C4-2B (cell line): ENCODE results near the gene ZNF808.

Experiments used
- ZFX ChIP-seq: fragments of 450-650 bp; IDR thresholded peaks from 2 replicates; pipeline ENCODE4 v1.6.1; 2017
- TF ChIP-seq, protein P1 (sequence below): fragments of 450-650 bp; conservative IDR thresholded peaks from 2 replicates; pipeline ENCODE4 v1.5.1; 2017; ENCODE audit warnings: mild to moderate bottlenecking

GRCh38 chr19:52524086-52524485, 3.4 kb upstream of the ZNF808 start:
- TF ChIP-seq, protein P1, sequence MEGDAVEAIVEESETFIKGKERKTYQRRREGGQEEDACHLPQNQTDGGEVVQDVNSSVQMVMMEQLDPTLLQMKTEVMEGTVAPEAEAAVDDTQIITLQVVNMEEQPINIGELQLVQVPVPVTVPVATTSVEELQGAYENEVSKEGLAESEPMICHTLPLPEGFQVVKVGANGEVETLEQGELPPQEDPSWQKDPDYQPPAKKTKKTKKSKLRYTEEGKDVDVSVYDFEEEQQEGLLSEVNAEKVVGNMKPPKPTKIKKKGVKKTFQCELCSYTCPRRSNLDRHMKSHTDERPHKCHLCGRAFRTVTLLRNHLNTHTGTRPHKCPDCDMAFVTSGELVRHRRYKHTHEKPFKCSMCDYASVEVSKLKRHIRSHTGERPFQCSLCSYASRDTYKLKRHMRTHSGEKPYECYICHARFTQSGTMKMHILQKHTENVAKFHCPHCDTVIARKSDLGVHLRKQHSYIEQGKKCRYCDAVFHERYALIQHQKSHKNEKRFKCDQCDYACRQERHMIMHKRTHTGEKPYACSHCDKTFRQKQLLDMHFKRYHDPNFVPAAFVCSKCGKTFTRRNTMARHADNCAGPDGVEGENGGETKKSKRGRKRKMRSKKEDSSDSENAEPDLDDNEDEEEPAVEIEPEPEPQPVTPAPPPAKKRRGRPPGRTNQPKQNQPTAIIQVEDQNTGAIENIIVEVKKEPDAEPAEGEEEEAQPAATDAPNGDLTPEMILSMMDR: no peak
- no peak for TF ChIP-seq ZFX
